ENCODE data around the gene DNAJB13. TPM values are rescaled to one million over a fixed set of nuclear protein-coding genes. Genes with fewer than 3 reads are reported as not detected.

DNAJB13 gene
- total and polyA plus RNA-seq, 2 of the 13 experiments (the other 11 are each of a cell fraction or from before 2014, with no cell fraction given), result 2.3 TPM; not detected in 1

- DNase-seq (ENCODE audit: low spot score) (no peak), FAIRE-seq (no peak), ATAC-seq (no peak)
- H3K27ac ChIP-seq (ENCODE audit: extremely low read length, insufficient read depth, low read length), result no peak overlapping the region
- TF ChIP-seq ZNF670 (CRISPR knock-in tag; IDR thresholded peaks at IDR 0.05; ENCODE audit: borderline replicate concordance) (no peak), RAD51 (IDR thresholded peaks at IDR 0.05; ENCODE audit: borderline replicate concordance) (no peak), ZNF430 (CRISPR knock-in tag; IDR thresholded peaks at IDR 0.05) (no peak), ZIK1 (CRISPR knock-in tag; IDR thresholded peaks at IDR 0.05; ENCODE audit: borderline replicate concordance, low read depth) (no peak), ZNF687 (CRISPR knock-in tag; IDR thresholded peaks at IDR 0.05) (peak; percentile 16; the same call in 1 of the 2 replicates), ZNF10 (CRISPR knock-in tag; IDR thresholded peaks at IDR 0.05; ENCODE audit: borderline replicate concordance, low read depth) (no peak), MAFF (IDR thresholded peaks at IDR 0.05; ENCODE audit: low read depth, low read length) (no peak), SOX6 (IDR thresholded peaks at IDR 0.05) (no peak), SOX6 (CRISPR knock-in tag; IDR thresholded peaks at IDR 0.05) (no peak), ZNF768 (CRISPR knock-in tag; IDR thresholded peaks at IDR 0.05) (peak; percentile 54; the same call in 1 of the 2 replicates)
- no TSS peak for BruUV-seq (replicated peaks)
- no peaks in the 10 kb centered on the region for H3K79me2 ChIP-seq (ENCODE audit: insufficient read depth, low read length)
- ChIA-PET POLR2A (interaction anchor here (1.3 kb wide), 1 partner anchor 12 kb away, joined by 3 read pairs; no protein-coding TSS in a partner anchor), CTCF (ENCODE audit: low intra/inter-chr PET ratio, low total read pairs) (no interaction called here)
- in situ Hi-C loops (cut with HindIII; ENCODE audit: extremely low pct_ligation_motif_present, low pct_unique_long_range_greater_than_20kb), result no loop called here
- no peaks in the 10 kb centered on the region for H4K20me1 ChIP-seq (ENCODE audit: insufficient read depth, low read length)
- no peak overlapping the region for H3K4me2 ChIP-seq (ENCODE audit: low read depth, low read length)
- H2AFZ ChIP-seq (ENCODE audit: low read length), result no peak overlapping the region
- WGBS (ENCODE audit: low lambda C conversion rate), result 91% methylated on average over 20 of the region's 29 CpGs
- H3K27me3 ChIP-seq (ENCODE audit: control insufficient read depth in 1 of 2, insufficient read depth in 2 of 2, low read length in 2 of 2), result no peaks in the 10 kb centered on the region
- no peak overlapping the region for H3K9ac ChIP-seq (ENCODE audit: insufficient read depth, low read depth, low read length)
- intact Hi-C loops (cut with micrococcal nuclease; ENCODE audit: unreplicated experiment), result no loop called here
- H3K36me3 ChIP-seq (replicated peaks in 1 of 2; ENCODE audit: control insufficient read depth in 1 of 2, insufficient read depth in 2 of 2, low read length in 2 of 2), result no peaks in the 10 kb centered on the region
- H3K4me1 ChIP-seq (ENCODE audit: insufficient read depth, low read length), result peaks cover 48% of the 10 kb centered on the region
- no peaks in the 10 kb centered on the region for H3K9me3 ChIP-seq (ENCODE audit: low read length)
- H3K4me3 ChIP-seq (replicated peaks in 1 of 3; ENCODE audit: insufficient read depth in 1 of 3, low read depth in 2 of 3, low read length in 3 of 3), result no peak overlapping the region
These were observed 55.1 kb downstream of the DNAJB13 start for GRCh38 chr11:74005721-74006517.

Measured in HepG2 (cell line).